HUDEP-2 (cell line): ENCODE measurements around the gene OR2T8.

Source experiments
- DNase-seq, 76 experiments: peaks; one replicate each; lab custom pipeline; 2025; ENCODE audit not compliant: unreplicated experiment in 76 of 76; lab: John Stamatoyannopoulos, UW

Gene OR2T8

GRCh38 chr1:247953408-247953807, 33.4 kb downstream of the OR2T8 start:
- DNase-seq = no peak

DNA sequence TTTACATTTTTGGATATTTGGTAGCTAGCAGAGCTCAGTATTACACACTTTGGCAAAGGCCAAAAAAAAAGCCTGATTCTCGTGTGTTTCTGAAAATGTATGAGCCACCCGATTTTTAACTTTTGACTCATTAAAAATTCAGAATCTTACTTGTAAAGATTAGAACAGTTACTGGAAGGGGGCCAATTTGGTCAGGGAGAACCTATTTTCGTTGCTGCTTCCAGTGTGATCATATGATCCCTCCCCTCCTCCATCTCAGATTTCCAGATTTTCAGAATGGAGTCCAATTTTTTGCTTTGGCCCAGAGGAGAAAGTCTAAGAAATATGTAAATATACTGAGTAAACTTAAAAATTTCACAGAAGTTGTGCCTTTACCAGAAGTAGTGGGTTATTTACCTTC, 41.7 kb downstream of the OR2T8 start:
- peak in 2 of 76 experiments; percentile 3 to 11 for DNase-seq

DNA sequence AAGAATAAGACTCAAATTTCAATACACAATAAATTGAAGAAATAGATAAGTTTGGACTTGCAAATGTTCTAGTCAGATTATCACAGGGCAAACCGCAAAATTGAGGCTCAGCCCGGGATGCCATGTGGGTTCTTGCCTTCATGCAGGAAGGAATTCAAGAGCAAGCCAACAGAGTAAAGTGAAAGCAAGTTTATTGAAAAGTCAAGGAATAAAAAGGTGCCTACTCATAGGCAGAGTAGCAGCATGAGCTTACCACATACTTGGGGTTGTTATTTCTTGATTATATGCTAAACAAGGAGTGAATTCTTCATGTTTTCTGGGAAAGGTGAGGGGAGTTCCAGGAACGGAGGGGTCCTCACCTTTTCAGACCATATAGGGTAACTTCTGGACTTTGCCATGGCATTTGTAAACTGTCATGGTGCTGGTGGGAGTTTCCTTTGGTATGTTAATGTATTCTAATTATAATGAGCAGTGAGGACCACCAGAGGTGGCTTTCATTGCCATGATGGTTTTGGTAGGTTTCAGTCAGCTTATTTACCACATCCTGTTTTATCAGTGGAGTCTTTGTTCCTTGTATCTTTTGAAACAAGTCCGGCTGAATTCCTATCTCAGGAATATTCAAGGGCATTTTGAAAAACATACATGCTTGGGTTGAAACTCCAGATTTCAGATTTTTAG, 43.0 kb downstream of the OR2T8 start:
- peak in 1 of 76 experiments; percentile 2 for DNase-seq

DNA sequence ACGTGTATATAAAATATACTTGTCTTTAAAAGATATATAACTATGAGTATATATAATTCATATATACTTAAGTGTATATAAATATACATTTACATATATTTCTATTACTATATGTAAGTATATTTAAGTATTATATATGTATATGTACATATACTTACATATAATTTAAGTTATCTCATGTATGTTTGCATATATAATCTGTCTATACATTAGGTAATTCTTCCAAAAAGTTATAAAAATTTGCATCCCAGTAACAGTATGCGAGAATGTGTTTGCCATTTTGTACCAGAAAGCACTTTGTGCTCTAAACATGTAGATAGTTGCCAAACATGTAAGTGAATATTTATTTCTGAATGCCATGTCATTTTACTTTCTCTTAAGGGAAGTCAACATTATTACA, 44.9 kb downstream of the OR2T8 start, which contains the start of gene OR2AK2:
TSS of gene OR2AK2 (plus strand) at position 301 of the 400 bp plus-strand sequence. CDS start 144 bp downstream, outside the sequence.
- no peak for DNase-seq

- DNase-seq = no peak
Measured at GRCh38 chr1:247966532-247967204, 46.6 kb downstream of the OR2T8 start.
